Measurements from ENCODE around the gene PIRT. TPM values are rescaled to one million over a fixed set of nuclear protein-coding genes. Genes with fewer than 3 reads are reported as not detected.
A peak's percentile ranks its signal among the peaks of the same experiment; 100 is the strongest.

PIRT gene
- polyA plus RNA-seq, 3 donors, result not detected

DNA sequence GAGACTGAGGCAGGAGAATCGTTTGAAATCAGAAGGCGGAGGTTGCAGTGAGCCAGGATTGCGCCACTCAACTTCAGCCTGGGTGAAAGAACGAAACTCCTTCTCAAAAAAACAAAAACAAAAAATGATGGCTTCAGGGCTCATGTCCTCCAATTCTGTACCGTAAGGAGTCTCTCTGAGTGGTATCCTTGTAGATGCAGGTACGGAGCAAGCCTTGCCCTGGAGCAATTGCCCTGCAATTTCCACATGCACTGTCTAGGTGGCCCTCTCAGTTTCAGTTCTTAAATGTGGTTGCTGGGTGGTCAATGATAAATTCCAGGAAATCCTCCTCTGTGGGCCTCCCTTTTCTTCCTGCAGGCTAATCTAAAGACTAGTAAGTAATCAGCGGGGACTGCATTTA is 44.6 kb downstream of the PIRT start:
- H3K36me3 Mint-ChIP-seq, result no peaks in the 10 kb centered on the region
- Histone ChIP-seq H3K36me3 (replicated peaks in 1 of 2; ENCODE audit: control insufficient read depth in 1 of 2, insufficient read depth in 2 of 2, low read length in 2 of 2) (no peaks in the 10 kb centered on the region), H3K9ac (ENCODE audit: insufficient read depth, low read length, poor library complexity, severe bottlenecking) (no peak overlapping the region), H3K9me3 (replicated peaks in 1 of 2; ENCODE audit: control insufficient read depth in 1 of 2, insufficient read depth in 1 of 2, low read length in 2 of 2) (no peaks in the 10 kb centered on the region), H4K20me1 (ENCODE audit: insufficient read depth, low read length) (no peaks in the 10 kb centered on the region), H3K4me2 (replicated peaks; ENCODE audit: extremely low read depth, low read length, poor library complexity, severe bottlenecking) (no peak overlapping the region), H3K27ac (ENCODE audit: low read depth in 1 of 2, low read length in 2 of 2) (no peak overlapping the region), H3K4me3 (replicated peaks in 1 of 3; ENCODE audit: low read depth in 2 of 3, low read length in 3 of 3) (no peak overlapping the region), H3K27me3 (ENCODE audit: control insufficient read depth in 2 of 2, insufficient read depth in 2 of 2, low read length in 2 of 2) (no peaks in the 10 kb centered on the region), H3K4me1 (ENCODE audit: control insufficient read depth in 1 of 2, insufficient read depth in 2 of 2, low read length in 2 of 2) (peaks cover 6 to 7% of the 10 kb centered on the region in 2 donors), H3K79me2 (ENCODE audit: insufficient read depth, low read length) (no peaks in the 10 kb centered on the region), H2AFZ (ENCODE audit: insufficient read depth, low read depth, low read length, poor library complexity, severe bottlenecking) (no peak overlapping the region)
- DNase-seq, result no peak
- intact Hi-C loops (cut with micrococcal nuclease), result no loop called here
- TF ChIP-seq, protein P1, sequence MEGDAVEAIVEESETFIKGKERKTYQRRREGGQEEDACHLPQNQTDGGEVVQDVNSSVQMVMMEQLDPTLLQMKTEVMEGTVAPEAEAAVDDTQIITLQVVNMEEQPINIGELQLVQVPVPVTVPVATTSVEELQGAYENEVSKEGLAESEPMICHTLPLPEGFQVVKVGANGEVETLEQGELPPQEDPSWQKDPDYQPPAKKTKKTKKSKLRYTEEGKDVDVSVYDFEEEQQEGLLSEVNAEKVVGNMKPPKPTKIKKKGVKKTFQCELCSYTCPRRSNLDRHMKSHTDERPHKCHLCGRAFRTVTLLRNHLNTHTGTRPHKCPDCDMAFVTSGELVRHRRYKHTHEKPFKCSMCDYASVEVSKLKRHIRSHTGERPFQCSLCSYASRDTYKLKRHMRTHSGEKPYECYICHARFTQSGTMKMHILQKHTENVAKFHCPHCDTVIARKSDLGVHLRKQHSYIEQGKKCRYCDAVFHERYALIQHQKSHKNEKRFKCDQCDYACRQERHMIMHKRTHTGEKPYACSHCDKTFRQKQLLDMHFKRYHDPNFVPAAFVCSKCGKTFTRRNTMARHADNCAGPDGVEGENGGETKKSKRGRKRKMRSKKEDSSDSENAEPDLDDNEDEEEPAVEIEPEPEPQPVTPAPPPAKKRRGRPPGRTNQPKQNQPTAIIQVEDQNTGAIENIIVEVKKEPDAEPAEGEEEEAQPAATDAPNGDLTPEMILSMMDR (IDR thresholded peaks at IDR 0.05), result no peak
- no peak overlapping the region for H3K27ac Mint-ChIP-seq
- no CpG with 5 or more reads among the region's 7 CpGs for WGBS (ENCODE audit: insufficient coverage)
- H3K4me1 Mint-ChIP-seq, result peaks cover 26% of the 10 kb centered on the region
- peaks cover 0 to 2% (median 0%) of the 10 kb centered on the region in 7 donors for H3K9me3 Mint-ChIP-seq
- peaks cover 0 to 5% (median 0%) of the 10 kb centered on the region in 3 donors for H3K27me3 Mint-ChIP-seq (ENCODE audit: low read depth in 3 of 3)
- peak overlapping the region in 1 of 2 donors; percentile 14 for H3K4me3 Mint-ChIP-seq

DNA sequence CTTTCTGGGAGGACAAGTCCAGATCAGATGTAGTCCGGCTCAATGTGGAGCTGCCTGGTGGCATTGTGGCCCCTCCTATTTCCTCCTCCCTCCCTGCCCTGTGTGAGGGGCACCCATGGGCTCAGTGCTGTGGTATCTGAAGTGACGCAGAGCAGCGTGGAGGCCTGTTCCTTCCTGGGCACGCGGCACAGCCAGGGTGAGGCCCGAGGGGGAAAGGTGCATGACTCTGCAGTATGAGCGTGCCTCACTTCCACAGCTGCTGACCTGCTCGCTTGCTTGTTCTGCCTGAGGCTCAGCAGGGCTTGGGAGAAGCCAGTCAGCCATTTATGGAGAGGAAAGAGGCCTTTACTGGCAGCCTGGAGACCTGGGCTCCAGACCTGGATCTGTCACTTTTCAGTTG is 45.7 kb downstream of the PIRT start:
- DNase-seq, result peak in 1 of 3 donors; percentile 12
- peaks cover 0 to 5% (median 0%) of the 10 kb centered on the region in 3 donors for H3K27me3 Mint-ChIP-seq (ENCODE audit: low read depth in 3 of 3)
- intact Hi-C loops (cut with micrococcal nuclease), result no loop called here
- Histone ChIP-seq H3K4me1 (ENCODE audit: control insufficient read depth in 1 of 2, insufficient read depth in 2 of 2, low read length in 2 of 2) (peaks cover 6 to 7% of the 10 kb centered on the region in 2 donors), H3K79me2 (ENCODE audit: insufficient read depth, low read length) (no peaks in the 10 kb centered on the region), H3K9ac (ENCODE audit: insufficient read depth, low read length, poor library complexity, severe bottlenecking) (no peak overlapping the region), H3K9me3 (replicated peaks in 1 of 2; ENCODE audit: control insufficient read depth in 1 of 2, insufficient read depth in 1 of 2, low read length in 2 of 2) (no peaks in the 10 kb centered on the region), H3K4me3 (replicated peaks in 1 of 3; ENCODE audit: low read depth in 2 of 3, low read length in 3 of 3) (no peak overlapping the region), H3K27ac (ENCODE audit: low read depth in 1 of 2, low read length in 2 of 2) (no peak overlapping the region), H3K27me3 (ENCODE audit: control insufficient read depth in 2 of 2, insufficient read depth in 2 of 2, low read length in 2 of 2) (no peaks in the 10 kb centered on the region), H2AFZ (ENCODE audit: insufficient read depth, low read depth, low read length, poor library complexity, severe bottlenecking) (peak overlapping the region; percentile 65), H4K20me1 (ENCODE audit: insufficient read depth, low read length) (no peaks in the 10 kb centered on the region), H3K36me3 (replicated peaks in 1 of 2; ENCODE audit: control insufficient read depth in 1 of 2, insufficient read depth in 2 of 2, low read length in 2 of 2) (no peaks in the 10 kb centered on the region), H3K4me2 (replicated peaks; ENCODE audit: extremely low read depth, low read length, poor library complexity, severe bottlenecking) (no peak overlapping the region)
- peaks cover 26% of the 10 kb centered on the region for H3K4me1 Mint-ChIP-seq
- no peaks in the 10 kb centered on the region for H3K36me3 Mint-ChIP-seq
- TF ChIP-seq, protein P1 (IDR thresholded peaks at IDR 0.05), result no peak
- no peak overlapping the region for H3K4me3 Mint-ChIP-seq
- 2% methylated on average over 8 of the region's 8 CpGs for WGBS (ENCODE audit: insufficient coverage)
- peaks cover 0 to 2% (median 0%) of the 10 kb centered on the region in 7 donors for H3K9me3 Mint-ChIP-seq
- H3K27ac Mint-ChIP-seq, result peak overlapping the region in 1 of 7 donors; percentile 15

Data from CD14-positive monocyte (primary cell).